Left lobe of liver (tissue), 2 donors: ENCODE results near the gene DGCR8. TPM values are rescaled to one million over a fixed set of nuclear protein-coding genes. Genes with fewer than 3 reads are reported as not detected.

Experiments used
- ATAC-seq: fragments of 200-7000 bp; cut with Tn5 transposase; one replicate; pipeline ENCODE4 v1.9.1; 2020; ENCODE audit warnings: mild to moderate bottlenecking, moderate library complexity
- DNase-seq: peaks from one replicate; pipeline ENCODE4 v3.0.0-alpha.2; 2020; ENCODE audit warnings: low spot score
- total RNA-seq: library from RNA; stranded (reverse); gene quantifications from one replicate; pipeline ENCODE4 v1.2.1, GENCODE V29; 2021
- donor health status: DM: no; HTN: no; CAD: no; lungs with moderate emphysema.
- donor health status: DM: no; HTN: yes; CAD: no.

Gene DGCR8
- total RNA-seq, 1 donor from 2014 or later = 26.9 TPM

DNA sequence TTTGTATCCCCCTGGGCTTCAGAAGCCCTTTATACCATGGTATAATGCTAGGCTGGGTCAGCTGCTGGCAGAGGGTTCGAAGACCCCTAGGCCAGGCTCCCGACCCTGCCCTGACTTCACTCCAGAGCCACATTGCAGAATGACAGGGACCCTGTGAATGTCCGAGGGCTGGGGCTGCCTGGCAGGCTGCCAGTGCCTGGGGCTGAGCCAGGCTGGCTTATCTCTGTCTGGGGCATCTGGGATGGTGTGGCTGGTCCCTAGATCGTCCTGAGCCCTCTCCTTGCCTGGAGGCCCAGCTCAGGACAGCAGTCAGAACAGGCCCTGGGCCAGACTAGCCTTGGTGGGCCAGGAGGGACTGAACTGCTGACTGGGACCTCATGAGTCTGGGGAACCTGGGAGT lies 55.2 kb downstream of the DGCR8 start:
- DNase-seq (no peak), ATAC-seq (no peak)

DNA sequence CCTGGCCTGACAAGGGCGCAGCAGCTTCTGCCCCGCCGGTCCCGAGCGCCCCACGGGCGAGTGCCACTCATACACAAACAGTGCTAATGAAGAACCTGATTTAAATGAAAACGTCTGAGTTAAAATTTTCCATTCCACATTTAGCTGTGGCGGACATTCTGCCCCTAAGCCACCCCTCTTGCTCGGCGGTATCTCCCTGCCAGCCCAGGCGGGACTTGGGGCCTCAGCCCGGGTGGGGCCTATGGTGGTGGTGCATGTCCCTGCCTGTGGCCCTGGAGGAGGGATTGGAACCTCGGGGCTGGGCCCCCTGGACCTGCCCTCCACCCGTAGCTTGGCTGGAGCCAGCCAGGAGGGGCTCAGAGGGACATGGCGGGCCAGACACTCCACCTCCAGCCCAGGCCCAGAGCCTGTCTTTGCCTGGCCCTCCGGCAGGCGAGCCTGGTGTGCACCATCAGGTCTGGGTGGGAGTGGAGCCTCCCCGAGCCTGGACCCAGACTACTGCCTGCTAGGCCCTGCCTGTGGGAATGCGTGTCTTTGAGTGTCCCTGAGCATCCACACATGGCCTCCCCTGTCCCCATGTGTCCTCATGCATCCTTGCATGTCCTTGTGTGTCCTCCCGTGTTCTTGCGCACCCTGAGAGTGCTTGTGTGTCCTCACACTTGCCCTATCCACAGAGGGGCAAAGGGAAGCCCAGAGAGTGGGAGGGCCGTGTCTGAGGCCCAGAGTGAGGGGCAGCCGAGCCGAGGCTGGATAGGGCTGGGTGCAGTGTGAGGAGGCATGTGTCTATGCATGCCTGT lies 56.0 kb downstream of the DGCR8 start:
- DNase-seq = no peak
- ATAC-seq = no peak

DNA sequence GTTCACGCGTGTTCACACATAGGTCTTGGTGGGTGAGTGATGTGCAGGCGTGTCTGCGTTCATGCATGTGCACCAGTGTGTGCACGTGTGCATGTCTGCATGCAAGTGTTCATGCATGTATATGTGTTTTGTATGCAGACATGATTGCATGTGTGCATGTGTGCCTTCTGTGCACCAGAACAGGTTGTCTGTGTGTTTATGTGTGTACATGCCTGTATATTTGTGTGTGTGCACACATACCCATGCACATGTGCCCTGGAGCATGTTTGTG lies 56.5 kb downstream of the DGCR8 start:
- no peak for ATAC-seq
- no peak for DNase-seq

- DNase-seq (no peak), ATAC-seq (no peak)
These were observed 57.1 kb downstream of the DGCR8 start for GRCh38 chr22:20137113-20137512.

GRCh38 chr22:20137671-20138416 lies 57.8 kb downstream of the DGCR8 start:
- no peak for ATAC-seq

DNA sequence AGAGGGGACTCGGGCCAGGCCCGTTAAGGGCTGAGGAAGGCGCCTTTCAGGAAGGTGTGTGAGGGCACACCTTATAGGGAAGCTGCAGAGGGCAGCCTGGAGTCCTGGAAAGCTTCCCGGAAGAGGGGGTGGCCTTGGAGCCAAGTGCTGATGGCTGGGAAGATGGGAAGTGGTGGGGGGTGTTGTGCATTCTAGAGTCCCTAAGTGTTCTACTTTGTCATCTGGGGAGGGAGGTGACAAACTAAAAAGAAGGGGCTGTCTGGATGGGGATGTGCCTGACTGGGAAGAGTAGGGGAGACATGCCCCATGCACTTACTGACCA lies 58.3 kb downstream of the DGCR8 start:
- DNase-seq = no peak
- ATAC-seq = no peak

More at GRCh38 chr22:20137671-20138416, 57.8 kb downstream of the DGCR8 start:
- no peak for DNase-seq

DNA sequence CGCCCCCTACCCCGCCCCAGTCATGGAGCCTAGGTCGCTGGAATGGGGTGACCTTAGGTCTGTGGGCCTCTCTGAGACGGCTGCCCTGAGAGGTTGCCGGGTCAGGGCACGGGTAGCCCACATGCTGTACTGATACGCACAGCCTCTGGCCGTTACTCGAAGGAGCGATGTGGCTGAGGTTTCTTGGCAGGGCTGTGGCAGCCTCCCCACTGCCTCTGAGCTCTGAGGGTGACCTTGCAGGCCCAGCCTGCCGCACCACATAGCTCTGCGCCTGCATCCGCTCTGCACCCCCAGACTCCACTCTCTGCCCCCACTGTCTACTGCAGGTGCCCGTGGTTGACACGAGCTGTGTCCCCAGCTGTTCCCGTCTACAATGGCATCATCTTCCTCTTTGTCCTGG lies 58.8 kb downstream of the DGCR8 start:
- DNase-seq = no peak
- no peak for ATAC-seq

- DNase-seq (no peak), ATAC-seq (no peak)
These were observed 59.5 kb downstream of the DGCR8 start for GRCh38 chr22:20139391-20140106.

DNA sequence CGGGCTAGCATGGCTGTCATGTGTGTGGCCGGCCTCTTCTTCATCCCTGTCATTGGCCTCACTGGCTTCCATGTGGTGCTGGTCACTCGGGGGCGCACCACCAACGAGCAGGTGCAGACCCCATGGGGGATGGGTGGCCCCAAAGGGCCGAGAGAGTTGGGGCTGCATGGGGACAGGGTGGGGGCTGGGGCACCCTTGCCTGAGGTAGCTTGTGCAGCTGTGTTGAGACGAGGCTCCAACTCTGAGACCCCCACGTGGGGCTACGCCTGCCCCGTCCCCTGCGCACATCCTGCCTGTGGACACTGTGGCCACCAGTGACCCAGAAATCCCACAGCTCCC lies 60.0 kb downstream of the DGCR8 start:
- ATAC-seq (no peak), DNase-seq (no peak)

DNA sequence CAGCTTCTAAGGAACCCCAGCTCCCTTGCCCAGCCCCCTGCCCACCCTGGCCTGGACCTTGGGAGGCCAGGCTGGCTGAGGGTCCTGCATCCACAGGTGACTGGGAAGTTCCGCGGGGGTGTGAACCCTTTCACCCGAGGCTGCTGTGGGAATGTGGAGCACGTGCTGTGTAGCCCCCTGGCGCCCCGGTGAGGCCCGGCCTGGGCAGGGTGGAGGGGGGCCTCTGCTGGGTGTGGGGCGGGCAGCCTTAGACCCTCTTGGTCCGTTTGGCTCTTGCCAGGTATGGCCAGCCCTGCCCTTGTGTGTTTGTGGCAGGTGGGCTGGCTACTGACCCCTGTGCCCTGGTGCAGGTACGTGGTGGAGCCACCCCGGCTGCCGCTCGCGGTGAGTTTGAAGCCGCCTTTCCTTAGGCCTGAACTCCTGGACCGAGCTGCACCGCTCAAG lies 60.5 kb downstream of the DGCR8 start:
- ATAC-seq (no peak), DNase-seq (no peak)

GRCh38 chr22:20141186-20142077 lies 61.4 kb downstream of the DGCR8 start:
- ATAC-seq (no peak), DNase-seq (no peak)

- ATAC-seq = no peak
- DNase-seq = no peak
These were observed 62.9 kb downstream of the DGCR8 start for GRCh38 chr22:20142711-20143621.

- DNase-seq = no peak
- no peak for ATAC-seq
These were observed 64.0 kb downstream of the DGCR8 start for GRCh38 chr22:20143883-20144665.

DNA sequence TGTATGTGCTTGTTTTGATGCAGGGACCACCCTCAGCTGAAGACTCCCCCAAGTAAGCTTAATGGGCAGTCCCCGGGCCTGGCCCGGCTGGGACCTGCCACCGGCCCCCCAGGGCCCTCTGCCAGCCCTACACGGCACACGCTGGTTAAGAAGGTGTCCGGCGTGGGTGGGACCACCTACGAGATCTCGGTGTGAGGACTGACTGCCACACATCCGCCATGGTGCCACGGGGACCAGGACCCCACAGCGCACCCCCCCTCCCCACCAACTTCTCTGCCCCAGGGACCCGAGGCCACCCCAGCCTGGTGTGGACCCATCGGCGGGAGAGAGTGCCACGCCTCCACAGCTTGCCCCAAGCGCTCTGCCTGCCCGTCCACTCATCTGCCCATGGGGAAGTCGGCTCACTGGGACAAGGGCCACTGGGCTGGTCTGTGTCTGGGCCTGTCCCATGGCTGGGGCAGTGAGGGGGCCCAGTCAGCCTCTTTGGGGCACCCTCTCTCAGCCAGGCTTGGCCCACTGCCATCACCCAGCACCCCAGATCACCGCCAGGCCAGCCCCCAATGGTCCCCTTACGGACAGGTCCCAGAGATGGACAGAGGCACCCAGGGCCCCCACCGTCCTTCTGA lies 65.3 kb downstream of the DGCR8 start:
- no peak for DNase-seq
- ATAC-seq = no peak

DNA sequence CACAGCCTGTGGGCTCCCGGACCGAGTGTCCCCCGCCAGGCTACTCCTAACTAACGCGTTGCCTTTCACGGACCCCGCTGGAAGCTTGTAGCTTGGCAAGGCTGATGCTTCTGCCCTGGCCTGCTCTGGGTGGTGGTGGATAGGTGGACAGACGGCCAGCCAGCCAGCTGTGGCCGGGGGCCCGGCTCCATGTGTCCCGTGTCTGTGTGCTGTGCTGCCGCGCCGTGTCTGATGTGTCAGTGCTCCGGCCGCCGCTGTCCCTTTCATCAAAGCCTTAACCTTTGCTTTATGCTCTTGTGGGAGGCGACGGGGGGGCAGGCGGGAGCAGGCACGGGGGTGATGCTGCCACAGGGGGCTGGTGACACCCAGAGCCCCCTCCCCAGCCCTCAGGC lies 65.8 kb downstream of the DGCR8 start:
- DNase-seq = no peak
- ATAC-seq = no peak

- DNase-seq (no peak), ATAC-seq (no peak)
These were observed 66.7 kb downstream of the DGCR8 start for GRCh38 chr22:20146777-20147176.

- DNase-seq (no peak), ATAC-seq (no peak)
These were observed 67.4 kb downstream of the DGCR8 start for GRCh38 chr22:20147237-20147988.

DNA sequence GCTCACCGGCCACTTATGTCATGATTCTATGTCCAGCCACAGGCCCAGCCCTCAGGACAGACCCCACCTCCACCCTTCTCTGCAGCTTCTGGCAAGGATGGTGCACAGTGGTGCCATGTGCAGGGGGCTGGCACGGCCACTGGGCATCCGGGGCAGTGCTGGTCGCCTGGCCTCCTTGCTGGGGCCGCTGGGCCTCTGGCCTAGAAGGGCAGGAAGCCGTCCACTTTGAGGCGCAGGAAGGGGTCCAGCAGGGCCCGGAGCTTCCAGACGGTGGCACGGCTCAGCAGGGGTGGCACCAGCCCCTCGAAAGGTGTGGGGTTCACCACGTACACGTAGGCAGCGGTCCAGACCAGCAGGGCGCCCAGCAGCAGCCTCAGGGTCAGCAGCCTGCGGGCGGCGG lies 68.4 kb downstream of the DGCR8 start:
- no peak for ATAC-seq
- DNase-seq = no peak
